Upper lobe of left lung (tissue), 6 donors: ENCODE data around the gene DNAH8. TPM values are rescaled to one million over a fixed set of nuclear protein-coding genes. Genes with fewer than 3 reads are reported as not detected.

Source experiments
- ATAC-seq, 2 donors: fragments of 200-7000 bp; cut with Tn5 transposase; one replicate each; pipeline ENCODE4 v1.9.1; 2022; ENCODE audit warnings: mild to moderate bottlenecking in 2 of 2, moderate library complexity in 2 of 2; ENCODE audit not compliant: low FRiP score in 2 of 2
- DNase-seq, 2 donors: peaks; one replicate each; pipeline ENCODE4 v3.0.0-alpha.2; 2019 to 2020
- H3K27ac ChIP-seq, 4 donors: fragments of 200-600 bp; sonication (generic); one replicate each; pipeline ENCODE4 v1.5.1; 2016 to 2019
- H3K27me3 ChIP-seq, 4 donors: fragments of 200-600 bp; sonication (generic); one replicate each; pipeline ENCODE4 v1.5.1; 2017 to 2019
- H3K36me3 ChIP-seq, 4 donors: fragments of 200-600 bp; sonication (generic); one replicate each; pipeline ENCODE4 v1.5.1; 2016 to 2019
- H3K4me1 ChIP-seq, 4 donors: fragments of 200-600 bp; sonication (generic); one replicate each; pipeline ENCODE4 v1.5.1; 2018 to 2019
- H3K4me3 ChIP-seq, 4 donors: fragments of 200-600 bp; sonication (generic); one replicate each; pipeline ENCODE4 v1.5.1; 2017 to 2019; ENCODE audit warnings: mild to moderate bottlenecking in 2 of 4, moderate library complexity in 1 of 4
- H3K9me3 ChIP-seq, 4 donors: fragments of 200-600 bp; sonication (generic); one replicate each; pipeline ENCODE4 v1.5.1; 2018 to 2019
- EP300 ChIP-seq, 4 donors: sonication (generic); formaldehyde crosslinking; IDR thresholded peaks; one replicate each; pipeline ENCODE4 v1.5.1; 2017; ENCODE audit warnings: antibody characterized with exemption in 4 of 4, control low read depth in 2 of 4
- POLR2A ChIP-seq, 4 donors: fragments of 450-650 bp; IDR thresholded peaks; one replicate each; pipeline ENCODE4 v1.5.1; 2016 to 2017; ENCODE audit warnings: antibody characterized with exemption in 4 of 4, mild to moderate bottlenecking in 2 of 4
- POLR2AphosphoS5 ChIP-seq, 2 donors: sonication (generic); formaldehyde crosslinking; IDR thresholded peaks; one replicate each; pipeline ENCODE4 v1.5.1; 2017; ENCODE audit warnings: antibody characterized with exemption in 2 of 2
- WGBS, 2 donors: methylation state at CpG; one replicate each; pipeline ENCODE4 v1.1.5; 2017 to 2018; 5-methylcytosine and 5-hydroxymethylcytosine counted together
- total RNA-seq, 6 donors: library from RNA; depleted of rRNA in 4 of 6; stranded (reverse); fragments of >200 nt in 4 of 6; gene quantifications; one replicate each; pipeline versions ENCODE4 v1.1.0 to v1.2.1, GENCODE V29; 2016 to 2021
- TF ChIP-seq, protein P1 (sequence below), 6 experiments: fragments of 450-650 bp in 4 of 6; fragments of 200-600 bp in 2 of 6; sonication (generic) in 2 of 6; IDR thresholded peaks; one replicate each; pipeline ENCODE4 v1.5.1; 2016 to 2019; ENCODE audit warnings: antibody characterized with exemption in 6 of 6
- donor health status: DM: no; HTN: no; CAD: no; lungs with moderate emphysema.
- donor health status: DM: no; HTN: yes; CAD: no; lungs with severe emphysema.

Gene DNAH8
- total RNA-seq, 6 donors from 2014 or later: under 0.01 to 0.24 (median 0.15) TPM; not detected in 2

DNA sequence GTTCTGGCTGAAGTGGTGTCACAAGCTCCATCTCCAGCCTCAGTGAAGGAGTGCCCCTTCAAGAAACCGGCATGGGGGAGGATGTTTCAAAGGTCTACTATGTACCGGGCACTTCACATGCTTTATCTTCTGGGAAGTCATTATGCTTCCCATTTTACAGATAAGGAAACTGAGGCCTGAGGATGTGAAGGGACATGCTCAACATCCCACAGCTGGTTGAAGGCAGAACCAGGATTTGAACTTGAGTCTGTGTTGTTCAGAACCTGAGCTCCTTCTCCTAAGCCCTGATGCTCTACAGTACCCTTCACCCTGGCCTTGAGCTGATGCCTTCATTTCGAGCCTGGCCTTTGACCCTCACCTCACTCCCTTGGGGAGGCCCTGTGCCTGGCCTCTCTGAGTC, 346.5 kb downstream of the DNAH8 start:
- no peaks in the 10 kb centered on the region for H3K4me1 ChIP-seq
- H3K9me3 ChIP-seq: no peaks in the 10 kb centered on the region
- H3K4me3 ChIP-seq: no peak overlapping the region
- no peak for DNase-seq
- no peak for TF ChIP-seq EP300 (IDR thresholded peaks at IDR 0.05)
- no peak for TF ChIP-seq POLR2AphosphoS5 (IDR thresholded peaks at IDR 0.05)
- H3K36me3 ChIP-seq: no peaks in the 10 kb centered on the region
- 78 to 94% methylated on average over 2 to 3 of the region's 3 CpGs for WGBS, 2 donors
- H3K27ac ChIP-seq: no peak overlapping the region
- H3K27me3 ChIP-seq: no peaks in the 10 kb centered on the region
- no peak for ATAC-seq

DNA sequence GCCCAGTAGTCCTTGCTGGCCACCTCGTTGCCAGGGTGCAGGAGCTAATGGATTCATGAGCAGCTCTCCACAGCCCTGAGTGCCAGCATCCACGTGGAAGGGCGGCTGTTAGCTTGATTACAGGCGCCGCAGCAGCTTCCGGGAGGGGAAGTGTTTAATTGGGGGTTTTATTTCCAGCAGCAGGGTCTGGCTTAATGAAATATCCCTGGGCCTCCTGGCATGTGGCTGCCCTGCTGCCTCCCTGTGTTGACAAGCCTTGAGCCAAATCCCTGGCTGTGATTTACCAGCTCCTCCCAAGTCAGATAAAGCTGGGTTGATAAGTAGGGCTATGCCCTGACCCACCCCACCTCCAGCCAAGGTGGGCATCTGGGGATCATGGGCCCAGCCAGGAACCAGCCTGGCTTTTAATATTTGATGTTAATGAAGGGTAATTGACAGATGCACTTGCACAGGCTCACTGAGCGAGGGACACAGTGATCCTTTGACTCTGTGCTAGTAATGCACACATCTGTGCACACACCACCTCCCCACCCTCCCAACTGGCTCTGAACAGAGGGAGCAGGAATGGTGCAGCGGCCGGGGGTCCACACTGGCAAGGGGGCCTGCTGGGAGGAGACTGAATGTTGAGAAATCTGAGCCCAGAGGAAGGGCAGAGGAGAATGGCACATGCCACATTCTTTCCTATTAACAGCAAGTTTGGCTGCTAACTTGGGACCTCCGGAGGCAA, 347.1 kb downstream of the DNAH8 start:
- no peaks in the 10 kb centered on the region for H3K27me3 ChIP-seq
- DNase-seq (no peak), ATAC-seq (no peak)
- no peak overlapping the region for H3K4me3 ChIP-seq
- 48 to 60% methylated on average over 4 to 10 of the region's 10 CpGs for WGBS, 2 donors
- TF ChIP-seq EP300 (IDR thresholded peaks at IDR 0.05) (no peak), POLR2A (IDR thresholded peaks at IDR 0.05) (no peak), POLR2AphosphoS5 (IDR thresholded peaks at IDR 0.05) (no peak)
- TF ChIP-seq, protein P1, sequence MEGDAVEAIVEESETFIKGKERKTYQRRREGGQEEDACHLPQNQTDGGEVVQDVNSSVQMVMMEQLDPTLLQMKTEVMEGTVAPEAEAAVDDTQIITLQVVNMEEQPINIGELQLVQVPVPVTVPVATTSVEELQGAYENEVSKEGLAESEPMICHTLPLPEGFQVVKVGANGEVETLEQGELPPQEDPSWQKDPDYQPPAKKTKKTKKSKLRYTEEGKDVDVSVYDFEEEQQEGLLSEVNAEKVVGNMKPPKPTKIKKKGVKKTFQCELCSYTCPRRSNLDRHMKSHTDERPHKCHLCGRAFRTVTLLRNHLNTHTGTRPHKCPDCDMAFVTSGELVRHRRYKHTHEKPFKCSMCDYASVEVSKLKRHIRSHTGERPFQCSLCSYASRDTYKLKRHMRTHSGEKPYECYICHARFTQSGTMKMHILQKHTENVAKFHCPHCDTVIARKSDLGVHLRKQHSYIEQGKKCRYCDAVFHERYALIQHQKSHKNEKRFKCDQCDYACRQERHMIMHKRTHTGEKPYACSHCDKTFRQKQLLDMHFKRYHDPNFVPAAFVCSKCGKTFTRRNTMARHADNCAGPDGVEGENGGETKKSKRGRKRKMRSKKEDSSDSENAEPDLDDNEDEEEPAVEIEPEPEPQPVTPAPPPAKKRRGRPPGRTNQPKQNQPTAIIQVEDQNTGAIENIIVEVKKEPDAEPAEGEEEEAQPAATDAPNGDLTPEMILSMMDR (IDR thresholded peaks at IDR 0.05): no peak
- H3K4me1 ChIP-seq: no peaks in the 10 kb centered on the region
- H3K27ac ChIP-seq: no peak overlapping the region
- no peaks in the 10 kb centered on the region for H3K36me3 ChIP-seq
- H3K9me3 ChIP-seq: no peaks in the 10 kb centered on the region

DNA sequence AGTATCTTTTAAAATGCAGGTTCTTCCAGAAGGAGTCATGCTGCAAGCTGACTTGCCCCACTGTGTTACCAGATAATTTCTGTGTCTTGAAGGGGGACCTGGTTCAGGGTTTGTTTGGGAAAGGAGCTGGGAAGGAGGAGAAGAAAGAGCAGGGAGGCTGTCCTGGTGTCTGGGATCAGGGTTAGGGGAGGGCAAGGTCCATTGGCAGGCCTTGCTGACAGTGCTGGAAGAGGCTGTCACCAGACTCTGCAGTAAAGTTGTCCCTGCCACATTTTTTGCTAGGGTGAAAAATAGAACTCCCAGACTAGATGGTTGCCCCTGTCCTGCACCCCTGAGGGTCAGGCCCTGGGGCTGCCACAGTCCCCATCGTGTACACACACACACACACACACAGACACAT, 348.4 kb downstream of the DNAH8 start:
- no peak for ATAC-seq
- no peak for DNase-seq
- WGBS, 2 donors: 41 to 77% methylated on average over 1 of the region's 1 CpG
- Histone ChIP-seq H3K4me3 (no peak overlapping the region), H3K27me3 (no peaks in the 10 kb centered on the region), H3K36me3 (no peaks in the 10 kb centered on the region), H3K4me1 (no peaks in the 10 kb centered on the region), H3K27ac (no peak overlapping the region), H3K9me3 (no peaks in the 10 kb centered on the region)
- TF ChIP-seq POLR2AphosphoS5 (IDR thresholded peaks at IDR 0.05): no peak
- TF ChIP-seq POLR2A (IDR thresholded peaks at IDR 0.05): no peak
- TF ChIP-seq, protein P1 (IDR thresholded peaks at IDR 0.05): no peak
- no peak for TF ChIP-seq EP300 (IDR thresholded peaks at IDR 0.05)

DNA sequence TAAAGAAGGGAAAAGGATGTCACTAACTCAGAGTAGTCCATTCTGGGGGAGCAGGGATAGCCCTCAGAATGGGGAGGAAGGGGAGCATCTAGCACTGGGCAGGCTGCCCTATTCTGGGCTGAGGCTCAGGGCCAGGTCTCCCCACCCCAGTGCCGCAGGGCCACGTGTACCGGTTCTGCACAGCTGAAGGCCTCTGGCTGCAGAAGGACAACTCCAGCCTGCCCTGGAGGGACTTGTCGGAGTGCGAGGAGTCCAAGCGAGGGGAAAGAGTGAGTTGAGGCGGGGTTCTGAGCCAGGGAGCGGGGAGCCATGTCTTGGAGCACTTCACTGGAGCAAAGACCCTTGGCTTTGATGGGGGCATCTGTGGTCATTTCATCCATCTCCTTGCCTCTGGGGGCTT, 350.4 kb downstream of the DNAH8 start:
- no peaks in the 10 kb centered on the region for H3K4me1 ChIP-seq
- TF ChIP-seq POLR2AphosphoS5 (IDR thresholded peaks at IDR 0.05) (no peak), EP300 (IDR thresholded peaks at IDR 0.05) (no peak), POLR2A (IDR thresholded peaks at IDR 0.05) (no peak)
- TF ChIP-seq, protein P1 (IDR thresholded peaks at IDR 0.05): no peak

DNA sequence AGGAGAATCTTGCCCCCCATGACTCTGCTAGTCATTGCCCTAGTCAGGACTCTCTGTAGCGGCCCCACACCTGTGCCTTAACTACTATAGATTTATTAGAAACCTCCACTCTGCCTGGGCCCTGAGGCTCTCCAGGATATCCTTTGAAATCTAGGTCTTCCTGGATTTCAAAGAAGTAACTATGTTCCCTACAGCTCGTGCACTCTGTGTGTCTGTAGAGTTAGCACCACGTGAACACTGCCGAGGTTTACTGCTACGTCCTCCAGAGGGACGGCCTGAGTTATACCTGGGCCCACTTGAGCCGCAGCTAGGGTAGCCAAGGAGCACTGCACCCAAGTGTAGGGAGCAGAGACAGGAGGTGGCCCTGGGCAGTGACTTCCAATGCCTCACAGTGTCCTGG, 353.3 kb downstream of the DNAH8 start:
- H3K9me3 ChIP-seq: no peaks in the 10 kb centered on the region
- no peaks in the 10 kb centered on the region for H3K27me3 ChIP-seq
- TF ChIP-seq POLR2AphosphoS5 (IDR thresholded peaks at IDR 0.05): no peak
- TF ChIP-seq EP300 (IDR thresholded peaks at IDR 0.05): no peak
- no peak for TF ChIP-seq POLR2A (IDR thresholded peaks at IDR 0.05)
- TF ChIP-seq, protein P1 (IDR thresholded peaks at IDR 0.05): no peak
- no peaks in the 10 kb centered on the region for H3K36me3 ChIP-seq
- DNase-seq (no peak), ATAC-seq (no peak)
- H3K27ac ChIP-seq: no peak overlapping the region
- WGBS, 2 donors: 72 to 93% methylated on average over 3 to 7 of the region's 7 CpGs
- H3K4me3 ChIP-seq: no peak overlapping the region
- no peaks in the 10 kb centered on the region for H3K4me1 ChIP-seq

More for the DNA sequence above, 350.4 kb downstream of the DNAH8 start:
- ATAC-seq (no peak), DNase-seq (no peak)
- no peaks in the 10 kb centered on the region for H3K9me3 ChIP-seq
- no peak overlapping the region for H3K27ac ChIP-seq
- no peaks in the 10 kb centered on the region for H3K27me3 ChIP-seq
- H3K36me3 ChIP-seq: no peaks in the 10 kb centered on the region
- no peak overlapping the region for H3K4me3 ChIP-seq
- 95 to 100% methylated on average over 4 to 8 of the region's 8 CpGs for WGBS, 2 donors
